A549 treated with GW870086 at 1 μM for 4 hours (cell line): Measurements from ENCODE around the gene GK2. TPM values are rescaled to one million over a fixed set of nuclear protein-coding genes. Genes with fewer than 3 reads are reported as not detected.

ENCODE experiments used
- total RNA-seq: library from RNA; stranded (reverse); fragments of 200-300 nt; extraction: Qiagen RNA extraction; gene quantifications from 5 replicates; pipeline ENCODE4 v1.2.3, GENCODE V29; 2022; ENCODE audit warnings: low read depth

GK2 gene
- not detected in 5 replicates for total RNA-seq

DNA sequence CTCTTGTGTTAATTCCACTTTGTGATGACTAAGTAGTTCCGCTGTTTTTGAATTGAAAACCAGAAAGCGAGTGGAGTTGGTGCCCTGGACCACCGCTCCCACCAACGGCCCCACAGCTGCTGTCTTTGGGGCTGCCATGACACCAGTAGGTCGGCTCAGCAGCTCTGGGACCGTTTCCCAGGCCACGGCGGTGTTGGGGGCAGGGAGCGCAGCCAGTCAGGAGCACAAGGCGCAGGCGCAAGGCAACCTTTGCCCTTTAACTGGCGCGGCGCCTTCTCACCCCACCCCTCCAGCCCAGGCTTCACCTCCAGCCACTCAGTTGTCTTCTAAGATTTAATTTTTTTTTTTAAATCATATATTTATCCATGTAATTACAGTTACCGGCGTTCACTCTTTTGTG, at the start of gene GK2:
GK2 (minus strand) TSS at position 166 of the 400 bp plus-strand sequence; CDS start at position 138, 28 bp downstream.

Other genes starting within 250 kb of the GK2 start
- gene NAA11, start 82.2 kb downstream of the GK2 start, total RNA-seq, result not detected in 5 replicates